Measurements from ENCODE around the gene CNEP1R1. TPM values are rescaled to one million over a fixed set of nuclear protein-coding genes. Genes with fewer than 3 reads are reported as not detected.

CNEP1R1 gene
- total and polyA plus RNA-seq, 2 of the 4 experiments (the other 2 are of a cell fraction) = 16.1 to 22.0 TPM

DNA sequence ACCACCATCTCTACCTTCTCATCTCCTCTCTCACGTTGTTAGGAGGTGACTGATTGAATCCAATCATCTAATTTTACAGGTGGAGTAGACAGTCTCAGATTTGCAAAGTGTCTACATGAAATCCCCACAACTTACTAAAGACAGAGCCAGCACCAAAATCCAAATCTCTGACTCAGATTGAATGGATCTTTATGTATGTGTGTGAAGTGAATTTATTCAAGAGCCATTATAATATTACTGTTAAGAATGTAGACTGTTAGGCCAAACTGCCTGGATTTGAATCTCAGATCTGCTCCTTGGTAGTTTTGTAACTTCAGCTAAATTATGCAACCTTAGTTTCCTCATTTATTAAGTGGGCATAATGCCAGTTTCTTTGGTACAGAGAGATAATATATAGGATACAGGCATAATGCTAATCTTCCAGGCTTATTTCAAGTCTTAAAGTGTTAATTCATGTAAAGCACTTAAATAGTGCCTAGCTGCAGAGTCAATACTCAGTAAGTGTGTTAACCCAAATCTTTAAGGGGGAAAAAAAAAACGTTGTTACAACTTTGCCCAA, 12.7 kb downstream of the CNEP1R1 start:
- Histone ChIP-seq H2AK9ac (replicated peaks; ENCODE audit: low read depth, low read length, poor library complexity) (no peak overlapping the region), H2BK5ac (ENCODE audit: low read depth, low read length, poor library complexity, severe bottlenecking) (no peak overlapping the region), H3K4me2 (ENCODE audit: low read depth, low read length) (no peak overlapping the region), H4K5ac (ENCODE audit: low read depth, low read length) (no peak overlapping the region), H3K27ac (ENCODE audit: insufficient read depth, low read length) (no peak overlapping the region), H3K4me1 (ENCODE audit: control insufficient read depth, insufficient read depth, low read length) (no peaks in the 10 kb centered on the region), H3K27me3 (ENCODE audit: control insufficient read depth, insufficient read depth, low read length) (peaks cover 2% of the 10 kb centered on the region), H3K18ac (ENCODE audit: low read depth, low read length) (no peak overlapping the region), H2AFZ (replicated peaks; ENCODE audit: low read length, poor library complexity) (no peak overlapping the region), H4K91ac (ENCODE audit: insufficient read depth, low read depth, low read length) (no peak overlapping the region), H3K36me3 (ENCODE audit: control insufficient read depth, insufficient read depth, low read length) (peaks cover 8% of the 10 kb centered on the region; the same call in 1 of the 2 replicates), H3K9ac (ENCODE audit: low read depth, low read length) (no peak overlapping the region), H3K4ac (ENCODE audit: low read depth, low read length) (no peak overlapping the region), H4K8ac (ENCODE audit: low read depth in 2 of 2, low read length in 2 of 2) (no peak overlapping the region), H2BK120ac (ENCODE audit: low read depth, low read length) (no peak overlapping the region), H3K23ac (ENCODE audit: low read depth, low read length) (no peak overlapping the region), H2BK15ac (ENCODE audit: low read depth, low read length) (no peak overlapping the region), H3K14ac (replicated peaks; ENCODE audit: low read depth, low read length) (no peak overlapping the region), H3K79me1 (ENCODE audit: low read depth in 1 of 2, low read length in 2 of 2) (peaks cover 0 to 2% of the 10 kb centered on the region in 2 experiments; a peak in 1 of 4 replicates), H2BK20ac (ENCODE audit: low read depth, low read length) (no peak overlapping the region), H3K4me3 (ENCODE audit: insufficient read depth, low read depth, low read length) (no peak overlapping the region), H3K9me1 (ENCODE audit: insufficient read depth, low read length) (no peaks in the 10 kb centered on the region; the same call in 1 of the 2 replicates), H3K9me3 (ENCODE audit: control insufficient read depth, insufficient read depth, low read length) (no peaks in the 10 kb centered on the region), H4K20me1 (ENCODE audit: insufficient read depth, low read length) (no peaks in the 10 kb centered on the region), H3K56ac (ENCODE audit: extremely low read depth, insufficient read depth, low read length) (no peak overlapping the region), H2AK5ac (ENCODE audit: low read depth, low read length) (no peak overlapping the region)
- intact Hi-C loops (cut with micrococcal nuclease) (loop anchor here (2.0 kb wide), 1 partner anchor 27 kb away; the partner anchor contains the start of gene HEATR3), in situ Hi-C loops (cut with MboI; ENCODE audit: low sequenced_read_pairs) (no loop called here), dilution Hi-C loops (cut with HindIII; ENCODE audit: low sequenced_read_pairs, unreplicated experiment) (no loop called here)
- no CpG with 5 or more reads among the region's 2 CpGs for WGBS, 2 experiments (ENCODE audit: extremely low coverage in 2 of 2, insufficient read length in 1 of 2)
- CTCF ChIA-PET = interaction anchor here (3.5 kb wide), 1 partner anchor 13 kb away, joined by 13 read pairs; the partner anchor contains the start of gene CNEP1R1
- TF ChIP-seq RFX5 (IDR thresholded peaks at IDR 0.05; ENCODE audit: low read depth, low read length) = no peak
- TF ChIP-seq FOS (IDR thresholded peaks at IDR 0.05; ENCODE audit: low read depth, low read length) = no peak
- TF ChIP-seq MXI1 (IDR thresholded peaks at IDR 0.05; ENCODE audit: borderline replicate concordance, low read depth, low read length) = no peak
- DNase-seq (peak; percentile 13), ATAC-seq (ENCODE audit: low read depth) (peak; percentile 14; the same call in 1 of the 2 replicates)
- no TSS peak for BruUV-seq (replicated peaks)
- POLR2A ChIA-PET (ENCODE audit: unreplicated experiment) = no interaction called here
